Measurements from ENCODE around the gene CAMK2N2.

DNA sequence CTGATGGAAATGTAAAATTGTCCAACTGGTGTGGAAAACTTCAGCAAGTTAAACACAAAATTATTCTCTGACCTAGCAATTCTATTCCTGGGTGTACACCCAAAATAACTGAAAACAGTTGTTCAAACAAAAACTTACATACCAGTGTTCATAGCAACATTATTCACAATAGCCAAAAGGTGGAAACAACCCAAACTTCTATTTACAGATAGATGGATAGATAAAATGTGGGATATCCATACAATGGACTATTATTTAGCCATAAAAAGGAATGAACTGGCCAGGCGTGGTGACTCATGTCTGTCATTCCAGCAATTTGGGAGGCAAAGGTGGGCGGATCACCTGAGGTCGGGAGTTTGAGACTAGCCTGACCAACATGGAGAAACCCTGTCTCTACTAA lies 38.8 kb downstream of the CAMK2N2 start:
- TF ChIP-seq CTCF (conservative IDR thresholded peaks at IDR 0.05; ENCODE audit: low read depth, low read length) (no peak), MXI1 (IDR thresholded peaks at IDR 0.05; ENCODE audit: borderline replicate concordance, low read depth, low read length) (no peak), POLR2A (IDR thresholded peaks at IDR 0.05; ENCODE audit: low read depth, low read length) (no peak), MAFK (IDR thresholded peaks at IDR 0.05; ENCODE audit: low read depth, low read length) (no peak), RAD21 (IDR thresholded peaks at IDR 0.05; ENCODE audit: low read length) (no peak), SMC3 (IDR thresholded peaks at IDR 0.05; ENCODE audit: low read depth, low read length) (no peak), FOS (IDR thresholded peaks at IDR 0.05; ENCODE audit: low read depth, low read length) (no peak), RFX5 (IDR thresholded peaks at IDR 0.05; ENCODE audit: low read depth, low read length) (no peak), RCOR1 (IDR thresholded peaks at IDR 0.05; ENCODE audit: insufficient replicate concordance, low read length) (no peak), CEBPB (IDR thresholded peaks at IDR 0.05; ENCODE audit: low read depth, low read length) (no peak)
- TF ChIP-seq, protein P1, sequence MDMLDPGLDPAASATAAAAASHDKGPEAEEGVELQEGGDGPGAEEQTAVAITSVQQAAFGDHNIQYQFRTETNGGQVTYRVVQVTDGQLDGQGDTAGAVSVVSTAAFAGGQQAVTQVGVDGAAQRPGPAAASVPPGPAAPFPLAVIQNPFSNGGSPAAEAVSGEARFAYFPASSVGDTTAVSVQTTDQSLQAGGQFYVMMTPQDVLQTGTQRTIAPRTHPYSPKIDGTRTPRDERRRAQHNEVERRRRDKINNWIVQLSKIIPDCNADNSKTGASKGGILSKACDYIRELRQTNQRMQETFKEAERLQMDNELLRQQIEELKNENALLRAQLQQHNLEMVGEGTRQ (IDR thresholded peaks at IDR 0.05; ENCODE audit: low read depth, low read length), result no peak
- TF ChIP-seq, protein P2, sequence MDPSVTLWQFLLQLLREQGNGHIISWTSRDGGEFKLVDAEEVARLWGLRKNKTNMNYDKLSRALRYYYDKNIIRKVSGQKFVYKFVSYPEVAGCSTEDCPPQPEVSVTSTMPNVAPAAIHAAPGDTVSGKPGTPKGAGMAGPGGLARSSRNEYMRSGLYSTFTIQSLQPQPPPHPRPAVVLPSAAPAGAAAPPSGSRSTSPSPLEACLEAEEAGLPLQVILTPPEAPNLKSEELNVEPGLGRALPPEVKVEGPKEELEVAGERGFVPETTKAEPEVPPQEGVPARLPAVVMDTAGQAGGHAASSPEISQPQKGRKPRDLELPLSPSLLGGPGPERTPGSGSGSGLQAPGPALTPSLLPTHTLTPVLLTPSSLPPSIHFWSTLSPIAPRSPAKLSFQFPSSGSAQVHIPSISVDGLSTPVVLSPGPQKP (IDR thresholded peaks at IDR 0.05; ENCODE audit: borderline replicate concordance, low read depth, low read length), result no peak

Measured in IMR-90 (cell line).